Natural killer cell (primary cell): ENCODE results near the gene FOXC1. TPM values are rescaled to one million over a fixed set of nuclear protein-coding genes. Genes with fewer than 3 reads are reported as not detected.

Source experiments
- ATAC-seq, 3 donors: fragments of 150-1000 bp in 2 of 3; fragments of 200-7000 bp in 1 of 3; cut with Tn5 transposase; 1 replicate in 1 of 3; 2 replicates in 2 of 3; pipeline ENCODE4 v1.10.0; 2021; ENCODE audit warnings: mild to moderate bottlenecking in 2 of 3, moderate library complexity in 2 of 3
- DNase-seq, 2 donors: peaks; one replicate each; pipeline versions ENCODE4 v3.0.0 to v3.0.0-alpha.2; 2013 to 2021; ENCODE audit warnings: mixed read lengths in 1 of 2
- H3K27ac ChIP-seq: one replicate; pipeline ENCODE4 v1.5.1; 2013; ENCODE audit warnings: mild to moderate bottlenecking, low read length
- H3K27me3 ChIP-seq: one replicate; pipeline ENCODE4 v1.6.1; 2013; ENCODE audit warnings: low read length; ENCODE audit not compliant: control insufficient read depth, insufficient read depth
- H3K36me3 ChIP-seq: one replicate; pipeline ENCODE4 v1.6.1; 2013; ENCODE audit warnings: low read length; ENCODE audit not compliant: control insufficient read depth, insufficient read depth
- H3K4me1 ChIP-seq: one replicate; pipeline ENCODE4 v1.6.1; 2013; ENCODE audit warnings: low read length; ENCODE audit not compliant: control insufficient read depth, insufficient read depth
- H3K4me3 ChIP-seq: one replicate; pipeline ENCODE4 v1.5.1; 2013; ENCODE audit warnings: low read length
- H3K9me3 ChIP-seq: one replicate; pipeline ENCODE4 v1.6.1; 2013; ENCODE audit warnings: low read length; ENCODE audit not compliant: control insufficient read depth, insufficient read depth
- H3K27ac Mint-ChIP-seq, 2 donors: one replicate each; pipeline ENCODE4 v1.8.0; 2022; ENCODE audit warnings: mild to moderate bottlenecking in 2 of 2, mixed read lengths in 2 of 2, moderate library complexity in 1 of 2
- H3K27me3 Mint-ChIP-seq, 2 donors: one replicate each; pipeline ENCODE4 v1.8.0; 2022; ENCODE audit warnings: low read depth in 2 of 2, mixed read lengths in 2 of 2
- H3K36me3 Mint-ChIP-seq: one replicate; pipeline ENCODE4 v1.8.0; 2022; ENCODE audit warnings: mixed read lengths
- H3K4me1 Mint-ChIP-seq, 2 donors: one replicate each; pipeline ENCODE4 v1.8.0; 2022; ENCODE audit warnings: mixed read lengths in 2 of 2
- H3K4me3 Mint-ChIP-seq: one replicate; pipeline ENCODE4 v1.8.0; 2022; ENCODE audit warnings: mild to moderate bottlenecking, moderate library complexity, mixed read lengths
- H3K9me3 Mint-ChIP-seq, 2 donors: one replicate each; pipeline ENCODE4 v1.8.0; 2022; ENCODE audit warnings: mixed read lengths in 2 of 2
- WGBS: methylation state at CpG from one replicate; pipeline ENCODE4 v1.1.7; 2013; ENCODE audit warnings: missing lambda C conversion rate; ENCODE audit not compliant: insufficient coverage; 5-methylcytosine and 5-hydroxymethylcytosine counted together
- intact Hi-C: fragments of 100-400 bp; cut with micrococcal nuclease; formaldehyde crosslinking; loops from one replicate; pipeline ENCODE4 v1.14.2; 2022
- total RNA-seq, 4 donors: library from RNA; stranded (reverse); fragments of 120-200 nt in 1 of 4; gene quantifications; one replicate each; pipeline versions ENCODE4 v1.2.3 to v1.2.4, GENCODE V29; 2013 to 2022
- TF ChIP-seq, protein P1 (sequence below): fragments of 200-600 bp; IDR thresholded peaks from one replicate; pipeline ENCODE4 v1.8.0; 2022; ENCODE audit warnings: antibody characterized with exemption

Gene FOXC1
- under 1 TPM in 2 of 3 donors, not detected in 1; 0.16 to 0.21 TPM for total RNA-seq
- total RNA-seq (2013) = 0.88 TPM

DNA sequence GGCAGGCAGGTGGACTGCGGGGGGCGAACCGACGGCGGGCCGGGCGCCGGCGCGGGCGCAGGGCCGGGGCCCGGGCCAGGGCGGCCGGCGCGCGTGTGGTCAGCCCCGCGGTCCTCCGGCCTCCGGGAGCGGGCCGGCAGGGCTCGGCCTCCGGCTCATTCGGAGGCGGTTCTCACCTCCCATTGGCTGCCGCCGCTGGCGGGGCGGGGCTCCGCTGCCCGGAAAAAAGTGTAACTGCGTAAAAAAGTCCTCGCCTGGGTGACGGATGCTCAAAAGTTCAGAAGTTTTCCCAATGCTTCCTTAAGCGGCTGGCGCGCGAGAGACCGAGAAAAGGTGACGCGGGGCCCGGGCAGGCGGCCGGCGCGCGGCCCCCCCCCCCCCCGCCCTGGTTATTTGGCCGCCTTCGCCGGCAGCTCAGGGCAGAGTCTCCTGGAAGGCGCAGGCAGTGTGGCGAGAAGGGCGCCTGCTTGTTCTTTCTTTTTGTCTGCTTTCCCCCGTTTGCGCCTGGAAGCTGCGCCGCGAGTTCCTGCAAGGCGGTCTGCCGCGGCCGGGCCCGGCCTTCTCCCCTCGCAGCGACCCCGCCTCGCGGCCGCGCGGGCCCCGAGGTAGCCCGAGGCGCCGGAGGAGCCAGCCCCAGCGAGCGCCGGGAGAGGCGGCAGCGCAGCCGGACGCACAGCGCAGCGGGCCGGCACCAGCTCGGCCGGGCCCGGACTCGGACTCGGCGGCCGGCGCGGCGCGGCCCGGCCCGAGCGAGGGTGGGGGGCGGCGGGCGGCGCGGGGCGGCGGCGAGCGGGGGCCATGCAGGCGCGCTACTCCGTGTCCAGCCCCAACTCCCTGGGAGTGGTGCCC lies at the start of gene FOXC1:
FOXC1 (plus strand) TSS at position 268 of the 849 bp plus-strand sequence; CDS start at position 799, 531 bp downstream.
- ATAC-seq = peak in 2 of 3 donors; percentile 46
- WGBS = under 1% methylated on average over 115 of the region's 115 CpGs
- Histone ChIP-seq H3K27me3 (peaks cover 66% of the 10 kb centered on the region), H3K4me3 (peak within 1 kb of the TSS; percentile 7), H3K27ac (no peak within 1 kb of the TSS), H3K9me3 (no peaks in the 10 kb centered on the region), H3K36me3 (no peaks in the 10 kb centered on the region), H3K4me1 (peaks cover 55% of the 10 kb centered on the region)
- Mint-ChIP-seq H3K27ac (no peak within 1 kb of the TSS), H3K36me3 (no peaks in the 10 kb centered on the region), H3K27me3 (peaks cover 46 to 49% of the 10 kb centered on the region in 2 donors), H3K4me3 (peak within 1 kb of the TSS; percentile 87), H3K9me3 (no peaks in the 10 kb centered on the region), H3K4me1 (peaks cover 42 to 45% of the 10 kb centered on the region in 2 donors)
- DNase-seq = peak in 1 of 2 donors; percentile 39
- intact Hi-C loops = no loop called here
- TF ChIP-seq, protein P1, sequence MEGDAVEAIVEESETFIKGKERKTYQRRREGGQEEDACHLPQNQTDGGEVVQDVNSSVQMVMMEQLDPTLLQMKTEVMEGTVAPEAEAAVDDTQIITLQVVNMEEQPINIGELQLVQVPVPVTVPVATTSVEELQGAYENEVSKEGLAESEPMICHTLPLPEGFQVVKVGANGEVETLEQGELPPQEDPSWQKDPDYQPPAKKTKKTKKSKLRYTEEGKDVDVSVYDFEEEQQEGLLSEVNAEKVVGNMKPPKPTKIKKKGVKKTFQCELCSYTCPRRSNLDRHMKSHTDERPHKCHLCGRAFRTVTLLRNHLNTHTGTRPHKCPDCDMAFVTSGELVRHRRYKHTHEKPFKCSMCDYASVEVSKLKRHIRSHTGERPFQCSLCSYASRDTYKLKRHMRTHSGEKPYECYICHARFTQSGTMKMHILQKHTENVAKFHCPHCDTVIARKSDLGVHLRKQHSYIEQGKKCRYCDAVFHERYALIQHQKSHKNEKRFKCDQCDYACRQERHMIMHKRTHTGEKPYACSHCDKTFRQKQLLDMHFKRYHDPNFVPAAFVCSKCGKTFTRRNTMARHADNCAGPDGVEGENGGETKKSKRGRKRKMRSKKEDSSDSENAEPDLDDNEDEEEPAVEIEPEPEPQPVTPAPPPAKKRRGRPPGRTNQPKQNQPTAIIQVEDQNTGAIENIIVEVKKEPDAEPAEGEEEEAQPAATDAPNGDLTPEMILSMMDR = no peak

DNA sequence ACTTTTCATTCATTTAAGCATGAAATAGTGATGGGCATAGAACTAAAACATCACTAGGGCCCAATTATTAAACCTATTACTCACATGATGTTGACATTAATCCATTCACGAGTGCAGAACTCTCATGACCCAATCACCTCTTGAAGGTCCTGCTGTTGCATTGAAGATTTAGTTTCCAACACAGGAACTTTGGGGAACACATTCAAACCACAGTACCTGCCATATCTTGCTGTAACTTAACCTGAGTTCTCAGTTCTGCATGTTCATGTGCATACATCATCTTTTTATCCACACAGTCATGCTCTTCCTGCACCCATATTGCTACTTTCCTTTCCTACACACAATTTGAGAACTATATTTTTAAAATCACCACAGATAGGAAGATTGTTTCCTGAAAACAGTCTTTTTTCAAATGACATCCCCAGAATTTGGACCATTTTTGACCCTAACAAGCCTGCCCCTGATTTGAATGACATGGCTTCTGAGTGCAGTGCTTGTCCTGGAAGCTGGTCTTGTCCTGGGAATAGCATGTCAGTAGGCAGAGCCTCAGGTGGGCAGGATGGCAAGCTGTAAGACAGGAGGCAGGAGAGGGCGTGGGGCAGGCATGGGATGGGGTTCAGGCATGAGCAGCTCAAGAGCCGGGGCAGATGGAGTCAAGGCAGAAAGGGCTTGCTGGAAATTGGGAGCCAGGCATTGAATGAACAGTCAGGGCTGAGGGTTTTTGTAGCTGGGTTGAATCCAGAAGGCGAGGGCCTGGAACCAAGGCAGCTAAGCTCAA lies 49.2 kb upstream of the FOXC1 start:
- Mint-ChIP-seq H3K4me1 (peaks cover 0 to 5% of the 10 kb centered on the region in 2 donors), H3K27me3 (peaks cover 0 to 9% of the 10 kb centered on the region in 2 donors), H3K27ac (no peak overlapping the region), H3K9me3 (peaks cover 4 to 5% of the 10 kb centered on the region in 2 donors), H3K36me3 (peaks cover 6% of the 10 kb centered on the region), H3K4me3 (no peak overlapping the region)
- no peak overlapping the region for H3K27ac ChIP-seq
- H3K27me3 ChIP-seq = no peaks in the 10 kb centered on the region
- 78% methylated on average over 4 of the region's 4 CpGs for WGBS
- intact Hi-C loops = no loop called here
- ATAC-seq (no peak), DNase-seq (no peak)
- H3K4me3 ChIP-seq = no peak overlapping the region
- H3K4me1 ChIP-seq = peaks cover 3% of the 10 kb centered on the region
- H3K9me3 ChIP-seq = peaks cover 2% of the 10 kb centered on the region
- H3K36me3 ChIP-seq = no peaks in the 10 kb centered on the region
- TF ChIP-seq, protein P1 = no peak

DNA sequence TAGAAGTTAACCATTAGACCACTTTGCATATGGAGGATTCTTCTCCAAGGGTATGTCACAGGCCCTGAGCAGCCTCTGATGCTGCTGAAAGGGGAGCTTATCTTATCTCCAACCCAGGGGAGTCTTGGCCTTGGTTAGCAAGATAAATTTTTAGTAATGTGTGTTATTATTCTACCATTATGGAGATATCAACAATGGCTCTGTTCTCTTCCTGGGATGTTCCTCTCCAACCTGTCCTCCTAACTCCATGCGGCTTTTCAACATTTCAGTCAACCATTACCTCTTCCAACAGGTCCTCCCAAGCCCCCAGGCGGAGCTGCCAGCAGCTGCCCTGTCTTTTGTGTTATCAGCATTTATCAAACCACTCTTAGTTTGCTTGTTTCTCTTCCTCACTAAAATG lies 48.4 kb upstream of the FOXC1 start:
- peaks cover 0 to 5% of the 10 kb centered on the region in 2 donors for H3K4me1 Mint-ChIP-seq
- no peak for ATAC-seq

More for the DNA sequence above, 48.4 kb upstream of the FOXC1 start:
- DNase-seq = no peak
- Mint-ChIP-seq H3K27me3 (peaks cover 0 to 9% of the 10 kb centered on the region in 2 donors), H3K9me3 (peaks cover 4 to 5% of the 10 kb centered on the region in 2 donors), H3K4me3 (no peak overlapping the region), H3K36me3 (peaks cover 6% of the 10 kb centered on the region), H3K27ac (no peak overlapping the region)
- Histone ChIP-seq H3K4me1 (no peaks in the 10 kb centered on the region), H3K36me3 (no peaks in the 10 kb centered on the region), H3K27ac (no peak overlapping the region), H3K27me3 (no peaks in the 10 kb centered on the region), H3K4me3 (no peak overlapping the region), H3K9me3 (peaks cover 2% of the 10 kb centered on the region)
- TF ChIP-seq, protein P1 = no peak
- 78% methylated on average over 2 of the region's 2 CpGs for WGBS
- intact Hi-C loops = no loop called here
